GM21390 (cell line): Measurements from ENCODE around the gene ANKRD55.
"Not testable (repeated sequence)": the region's sequence is repeated elsewhere in the genome, so short reads cannot be mapped to it uniquely, and the experiment has no call there.

ENCODE experiments used
- ATAC-seq: cut with Tn5 transposase; IDR thresholded peaks from one replicate; pipeline ENCODE4 v1.9.1; 2021; ENCODE audit not compliant: unreplicated experiment

ANKRD55 gene

GRCh38 chr5:56170557-56170956, 62.6 kb downstream of the ANKRD55 start:
- no peak for ATAC-seq

GRCh38 chr5:56169949-56170348, 63.2 kb downstream of the ANKRD55 start:
- no peak for ATAC-seq

- no peak for ATAC-seq
Measured at GRCh38 chr5:56169281-56169680, 63.8 kb downstream of the ANKRD55 start.

- ATAC-seq: no peak
Measured at GRCh38 chr5:56168066-56168478, 65.1 kb downstream of the ANKRD55 start.

- ATAC-seq: no peak
Measured at GRCh38 chr5:56167519-56167918, 65.6 kb downstream of the ANKRD55 start.

- ATAC-seq: no peak
Measured at GRCh38 chr5:56166671-56167385, 66.3 kb downstream of the ANKRD55 start.

GRCh38 chr5:56164376-56164775, 68.8 kb downstream of the ANKRD55 start:
- no peak for ATAC-seq

GRCh38 chr5:56161927-56162326, 71.2 kb downstream of the ANKRD55 start:
- ATAC-seq: no peak

- ATAC-seq: no peak
Measured at GRCh38 chr5:56161439-56161823, 71.7 kb downstream of the ANKRD55 start.

- ATAC-seq: no peak
Measured at GRCh38 chr5:56160723-56161438, 72.2 kb downstream of the ANKRD55 start.

- no peak for ATAC-seq
Measured at GRCh38 chr5:56159521-56159947, 73.6 kb downstream of the ANKRD55 start.

GRCh38 chr5:56158331-56158960, 74.7 kb downstream of the ANKRD55 start:
- no peak for ATAC-seq

- ATAC-seq: not testable (repeated sequence)
Measured at GRCh38 chr5:56157191-56157621, 75.9 kb downstream of the ANKRD55 start.

- ATAC-seq: peak; percentile 65
Measured at GRCh38 chr5:56156585-56157190, 76.4 kb downstream of the ANKRD55 start.

GRCh38 chr5:56155992-56156584, 77.0 kb downstream of the ANKRD55 start:
- ATAC-seq: no peak

GRCh38 chr5:56154732-56155484, 78.2 kb downstream of the ANKRD55 start:
- peak; percentile 36 for ATAC-seq

GRCh38 chr5:56152437-56152836, 80.7 kb downstream of the ANKRD55 start:
- no peak for ATAC-seq

- ATAC-seq: not testable (repeated sequence)
Measured at GRCh38 chr5:56150756-56151155, 82.4 kb downstream of the ANKRD55 start.

GRCh38 chr5:56148453-56148971, 84.6 kb downstream of the ANKRD55 start:
- ATAC-seq: peak; percentile 94

- ATAC-seq: no peak
Measured at GRCh38 chr5:56147659-56148230, 85.4 kb downstream of the ANKRD55 start.
